PC-3 (cell line): ENCODE data around the gene PPCDC. TPM values are rescaled to one million over a fixed set of nuclear protein-coding genes. Genes with fewer than 3 reads are reported as not detected.
A peak's percentile ranks its signal among the peaks of the same experiment; 100 is the strongest.

Source experiments
- ATAC-seq: fragments of 200-7000 bp; cut with Tn5 transposase; 2 replicates; pipeline ENCODE4 v1.9.1; 2020; ENCODE audit warnings: mild to moderate bottlenecking, moderate library complexity
- BruUV-seq: library from RNA; stranded (reverse); fragments of 400-500 nt; replicated peaks from 2 replicates; lab custom pipeline; 2021; lab: Mats Ljungman, UMichigan
- CTCF ChIA-PET: fragments of 300-600 bp; sonication (Branson Sonifier 250); formaldehyde crosslinking; loops from one replicate; lab custom pipeline; 2022; ENCODE audit warnings: antibody characterized with exemption; lab: Charles Lee
- POLR2A ChIA-PET: fragments of 300-600 bp; sonication (Branson Sonifier 250); formaldehyde crosslinking; loops from one replicate; lab custom pipeline; 2022; ENCODE audit warnings: antibody characterized with exemption; ENCODE audit not compliant: unreplicated experiment; lab: Charles Lee
- DNase-seq: peaks from one replicate; pipeline ENCODE4 v3.0.0-alpha.2; 2015
- H2AFZ ChIP-seq: fragments of 300-600 bp; sonication (generic); 2 replicates; pipeline ENCODE4 v1.6.0; 2016; ENCODE audit warnings: antibody characterized with exemption, low read length
- H3F3A ChIP-seq: fragments of 300-600 bp; sonication (generic); one replicate; pipeline ENCODE4 v1.6.0; 2017; ENCODE audit warnings: antibody characterized with exemption, low read length, control low read depth, mild to moderate bottlenecking; ENCODE audit not compliant: unreplicated experiment
- H3K27ac ChIP-seq: fragments of 300-600 bp; sonication (generic); 2 replicates; pipeline ENCODE4 v1.5.1; 2016; ENCODE audit warnings: mild to moderate bottlenecking, low read length
- H3K27me3 ChIP-seq: fragments of 300-600 bp; sonication (generic); 2 replicates; pipeline ENCODE4 v1.6.1; 2016; ENCODE audit warnings: low read length, mixed read lengths
- H3K36me3 ChIP-seq: fragments of 300-600 bp; sonication (generic); 2 replicates; pipeline ENCODE4 v1.6.1; 2016; ENCODE audit warnings: low read depth, mixed run types, low read length, mixed read lengths
- H3K4me1 ChIP-seq: fragments of 300-600 bp; sonication (generic); 2 replicates; pipeline ENCODE4 v1.5.1; 2016; ENCODE audit warnings: low read length; ENCODE audit not compliant: insufficient read depth
- H3K4me2 ChIP-seq: fragments of 300-600 bp; sonication (generic); 2 replicates; pipeline ENCODE4 v1.6.0; 2016; ENCODE audit warnings: low read length
- H3K4me3 ChIP-seq: fragments of 300-600 bp; sonication (generic); 2 replicates; pipeline ENCODE4 v1.5.1; 2016; ENCODE audit warnings: mild to moderate bottlenecking, low read length, mixed read lengths
- H3K79me2 ChIP-seq: fragments of 300-600 bp; sonication (generic); 2 replicates; pipeline ENCODE4 v1.6.1; 2017; ENCODE audit warnings: low read length, mixed read lengths
- H3K9ac ChIP-seq: fragments of 300-600 bp; sonication (generic); 2 replicates; pipeline ENCODE4 v1.6.0; 2016; ENCODE audit warnings: mild to moderate bottlenecking, low read length
- H3K9me2 ChIP-seq: fragments of 300-600 bp; sonication (generic); replicated peaks from 2 replicates; pipeline ENCODE4 v1.6.1; 2016; ENCODE audit warnings: mixed run types, low read length, mixed read lengths
- H3K9me3 ChIP-seq: fragments of 300-600 bp; sonication (generic); 2 replicates; pipeline ENCODE4 v1.6.1; 2016; ENCODE audit warnings: low read length, mixed read lengths
- H4K20me1 ChIP-seq: fragments of 300-600 bp; sonication (generic); 2 replicates; pipeline ENCODE4 v1.6.1; 2016; ENCODE audit warnings: low read length, mixed read lengths
- EZH2 ChIP-seq: fragments of 300-600 bp; sonication (generic); IDR thresholded peaks from one replicate; pipeline ENCODE4 v1.6.1; 2017; ENCODE audit warnings: antibody characterized with exemption, mild to moderate bottlenecking, low read length; ENCODE audit not compliant: unreplicated experiment
- EZH2phosphoT487 ChIP-seq: fragments of 300-600 bp; sonication (generic); IDR thresholded peaks from 2 replicates; pipeline ENCODE4 v1.6.1; 2018; ENCODE audit warnings: mild to moderate bottlenecking, antibody characterized with exemption, low read length, borderline replicate concordance
- intact Hi-C: fragments of 100-400 bp; cut with micrococcal nuclease; formaldehyde crosslinking; loops from 2 replicates; pipeline ENCODE4 v1.9.0; 2023
- total RNA-seq: library from RNA; depleted of rRNA; stranded (reverse); fragments of >200 nt; gene quantifications from 2 replicates; pipeline ENCODE4 v1.2.3, GENCODE V29; 2014
- TF ChIP-seq, protein P1 (sequence below): fragments of 300-600 bp; sonication (generic); conservative IDR thresholded peaks from 2 replicates; pipeline ENCODE4 v1.5.1; 2017; ENCODE audit warnings: antibody characterized with exemption, low read depth, mild to moderate bottlenecking, low read length

PPCDC gene
- total RNA-seq, 1 experiment from 2014 or later = 31.5 TPM

DNA sequence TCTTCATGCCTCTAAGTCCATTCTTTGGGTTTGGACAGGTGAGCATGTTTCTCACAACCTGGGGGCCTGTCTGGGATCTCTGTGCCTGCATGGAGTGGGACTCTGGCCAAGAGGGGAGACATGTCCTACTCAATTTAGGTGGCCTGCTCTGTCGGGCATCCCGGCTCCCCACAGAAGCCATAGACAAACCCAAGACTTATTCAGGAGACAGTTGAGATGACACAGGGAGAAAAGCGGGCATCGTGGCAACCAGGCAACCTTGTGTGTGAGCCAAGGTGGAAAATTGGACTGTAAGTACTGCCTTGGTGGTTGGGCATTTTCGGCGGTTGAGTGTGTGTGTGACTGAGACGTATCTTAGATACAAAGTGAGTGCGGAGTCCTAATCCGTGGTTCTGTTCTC lies 40.5 kb downstream of the PPCDC start:
- no TSS peak for BruUV-seq
- CTCF ChIA-PET = no interaction called here
- intact Hi-C loops = no loop called here

DNA sequence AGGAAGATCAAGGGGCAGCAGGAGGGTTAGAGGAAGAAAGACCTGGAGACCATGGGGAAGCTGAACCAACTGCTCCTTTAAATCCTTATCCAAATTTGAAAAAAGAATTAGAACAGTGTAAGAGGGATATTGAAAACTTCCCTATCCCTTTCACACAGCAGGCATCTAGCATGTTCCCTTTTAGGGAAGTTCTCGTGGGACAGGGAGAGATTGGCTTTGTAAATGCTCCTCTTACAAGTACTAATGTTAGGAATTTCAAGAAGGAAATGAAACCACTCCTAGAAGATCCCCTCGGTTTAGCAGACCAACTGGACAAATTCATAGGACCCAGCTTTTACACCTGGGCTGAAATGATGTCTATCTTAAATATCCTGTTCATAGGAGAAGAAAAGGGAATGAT lies 41.5 kb downstream of the PPCDC start:
- H3K27me3 ChIP-seq = no peaks in the 10 kb centered on the region
- no peak for DNase-seq
- no peak overlapping the region for H3K4me3 ChIP-seq
- no peaks in the 10 kb centered on the region for H3K9me3 ChIP-seq
- ChIA-PET POLR2A (no interaction called here), CTCF (no interaction called here)
- no peaks in the 10 kb centered on the region for H3K36me3 ChIP-seq
- H3K79me2 ChIP-seq = no peaks in the 10 kb centered on the region
- no peak overlapping the region for H3K27ac ChIP-seq
- H3K9me2 ChIP-seq = no peaks in the 10 kb centered on the region
- H2AFZ ChIP-seq = no peak overlapping the region
- no peak for TF ChIP-seq EZH2phosphoT487
- TF ChIP-seq, protein P1, sequence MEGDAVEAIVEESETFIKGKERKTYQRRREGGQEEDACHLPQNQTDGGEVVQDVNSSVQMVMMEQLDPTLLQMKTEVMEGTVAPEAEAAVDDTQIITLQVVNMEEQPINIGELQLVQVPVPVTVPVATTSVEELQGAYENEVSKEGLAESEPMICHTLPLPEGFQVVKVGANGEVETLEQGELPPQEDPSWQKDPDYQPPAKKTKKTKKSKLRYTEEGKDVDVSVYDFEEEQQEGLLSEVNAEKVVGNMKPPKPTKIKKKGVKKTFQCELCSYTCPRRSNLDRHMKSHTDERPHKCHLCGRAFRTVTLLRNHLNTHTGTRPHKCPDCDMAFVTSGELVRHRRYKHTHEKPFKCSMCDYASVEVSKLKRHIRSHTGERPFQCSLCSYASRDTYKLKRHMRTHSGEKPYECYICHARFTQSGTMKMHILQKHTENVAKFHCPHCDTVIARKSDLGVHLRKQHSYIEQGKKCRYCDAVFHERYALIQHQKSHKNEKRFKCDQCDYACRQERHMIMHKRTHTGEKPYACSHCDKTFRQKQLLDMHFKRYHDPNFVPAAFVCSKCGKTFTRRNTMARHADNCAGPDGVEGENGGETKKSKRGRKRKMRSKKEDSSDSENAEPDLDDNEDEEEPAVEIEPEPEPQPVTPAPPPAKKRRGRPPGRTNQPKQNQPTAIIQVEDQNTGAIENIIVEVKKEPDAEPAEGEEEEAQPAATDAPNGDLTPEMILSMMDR = no peak
- no peak overlapping the region for H3K4me2 ChIP-seq
- H4K20me1 ChIP-seq = no peaks in the 10 kb centered on the region
- H3K9ac ChIP-seq = no peak overlapping the region
- no peak for ATAC-seq
- no TSS peak for BruUV-seq
- intact Hi-C loops = no loop called here
- H3F3A ChIP-seq = peaks cover 3% of the 10 kb centered on the region
- H3K4me1 ChIP-seq = peaks cover 27% of the 10 kb centered on the region

More for the DNA sequence above, 40.5 kb downstream of the PPCDC start:
- Histone ChIP-seq H3K27me3 (no peaks in the 10 kb centered on the region), H3K4me2 (no peak overlapping the region), H3K9ac (no peak overlapping the region), H3K4me1 (peaks cover 27% of the 10 kb centered on the region), H3K9me2 (no peaks in the 10 kb centered on the region), H2AFZ (no peak overlapping the region), H3K9me3 (no peaks in the 10 kb centered on the region), H3K4me3 (no peak overlapping the region), H3K36me3 (no peaks in the 10 kb centered on the region), H3K79me2 (no peaks in the 10 kb centered on the region), H4K20me1 (no peaks in the 10 kb centered on the region), H3K27ac (no peak overlapping the region), H3F3A (peaks cover 3% of the 10 kb centered on the region)
- no peak for ATAC-seq
- TF ChIP-seq, protein P1 = no peak
- TF ChIP-seq EZH2phosphoT487 (no peak), EZH2 (no peak)
- POLR2A ChIA-PET = no interaction called here
- DNase-seq = no peak

DNA sequence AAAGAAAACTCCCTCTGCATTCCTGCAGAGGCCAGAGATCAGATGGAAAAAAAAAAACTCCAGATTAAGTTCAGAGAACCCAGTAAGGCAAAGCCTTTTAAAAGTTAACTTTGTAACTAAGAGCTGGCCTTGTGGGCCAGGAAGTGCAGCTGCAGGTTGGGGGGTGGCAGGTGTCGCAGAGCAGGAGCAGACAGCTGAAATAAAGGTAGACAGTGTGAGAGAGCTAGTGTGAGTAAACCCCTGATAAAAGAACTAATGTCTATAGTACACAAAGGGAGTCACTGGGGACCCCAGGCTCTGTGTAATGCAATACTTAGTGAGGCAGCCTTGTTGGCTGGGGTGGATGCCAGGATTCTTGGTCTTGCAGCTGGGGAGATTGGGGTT lies 42.1 kb downstream of the PPCDC start:
- POLR2A ChIA-PET = no interaction called here
- intact Hi-C loops = no loop called here

More for the DNA sequence above, 42.1 kb downstream of the PPCDC start:
- DNase-seq = peak; percentile 45
- TF ChIP-seq, protein P1 = no peak
- TF ChIP-seq EZH2 (no peak), EZH2phosphoT487 (no peak)
- Histone ChIP-seq H3F3A (peaks cover 3% of the 10 kb centered on the region), H3K4me3 (no peak overlapping the region), H3K27ac (no peak overlapping the region), H2AFZ (no peak overlapping the region), H3K9me2 (no peaks in the 10 kb centered on the region), H3K36me3 (no peaks in the 10 kb centered on the region), H4K20me1 (no peaks in the 10 kb centered on the region), H3K4me2 (no peak overlapping the region), H3K79me2 (no peaks in the 10 kb centered on the region), H3K9me3 (no peaks in the 10 kb centered on the region), H3K9ac (no peak overlapping the region), H3K4me1 (peaks cover 27% of the 10 kb centered on the region), H3K27me3 (no peaks in the 10 kb centered on the region)
- CTCF ChIA-PET = interaction anchor here (0.6 kb wide), 1 partner anchor 1861 kb away, joined by 3 read pairs; no protein-coding TSS in a partner anchor
- ATAC-seq = no peak
- no TSS peak for BruUV-seq
